CMK (cell line): Measurements from ENCODE around the gene ADGRL2.

ENCODE experiments used
- DNase-seq: peaks from one replicate; pipeline ENCODE4 v3.0.0-alpha.2; 2010; ENCODE audit warnings: low read depth

The ADGRL2 gene

DNA sequence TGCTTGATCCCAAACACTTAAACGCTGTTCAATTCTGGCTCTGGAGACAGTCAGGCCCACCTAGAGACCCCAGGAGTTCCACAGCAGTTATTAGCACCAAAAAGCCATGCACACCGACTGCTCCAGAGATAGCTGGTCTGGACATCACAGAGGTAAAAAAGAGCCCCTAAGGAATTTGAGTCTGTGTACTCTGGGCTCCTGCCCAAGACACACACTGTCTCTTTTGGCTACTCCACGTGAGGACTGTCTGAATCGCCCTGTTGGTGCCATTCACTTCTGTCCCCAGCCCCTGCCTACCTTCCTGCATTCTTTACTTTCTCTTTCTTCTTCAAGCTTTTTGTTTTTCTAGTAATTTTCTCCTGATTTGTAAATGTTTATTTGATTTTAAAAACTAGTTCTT is 197.4 kb downstream of the ADGRL2 start:
- no peak for DNase-seq

- no peak for DNase-seq
Measured at GRCh38 chr1:81999364-81999763, 198.6 kb downstream of the ADGRL2 start.

DNA sequence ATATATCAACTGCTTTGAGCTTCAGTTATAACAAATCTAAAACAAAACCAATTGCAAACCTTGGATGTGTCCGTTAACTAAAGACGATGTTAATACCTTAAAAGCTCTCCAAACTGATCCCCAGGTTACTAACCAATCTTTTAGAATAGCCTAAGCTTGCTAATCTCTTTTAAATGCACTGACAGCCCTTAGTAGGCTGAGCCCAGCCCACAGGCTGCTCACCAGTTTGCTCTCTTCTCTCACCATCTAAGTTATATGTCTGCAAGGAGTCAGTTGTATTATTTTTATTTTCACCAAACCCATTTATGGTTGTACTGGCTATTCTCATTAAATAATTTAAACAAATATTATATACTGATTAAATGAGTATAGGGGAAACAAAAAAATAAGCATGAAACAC is 199.5 kb downstream of the ADGRL2 start:
- DNase-seq, result no peak

GRCh38 chr1:82001345-82001744 is 200.6 kb downstream of the ADGRL2 start:
- no peak for DNase-seq

GRCh38 chr1:82007804-82008203 is 207.1 kb downstream of the ADGRL2 start:
- no peak for DNase-seq

- DNase-seq, result no peak
Measured at GRCh38 chr1:82013702-82014101, 213.0 kb downstream of the ADGRL2 start.

GRCh38 chr1:82015444-82015843 is 214.7 kb downstream of the ADGRL2 start:
- DNase-seq, result no peak

- no peak for DNase-seq
Measured at GRCh38 chr1:82018319-82018718, 217.6 kb downstream of the ADGRL2 start.

- no peak for DNase-seq
Measured at GRCh38 chr1:82019508-82019907, 218.8 kb downstream of the ADGRL2 start.

DNA sequence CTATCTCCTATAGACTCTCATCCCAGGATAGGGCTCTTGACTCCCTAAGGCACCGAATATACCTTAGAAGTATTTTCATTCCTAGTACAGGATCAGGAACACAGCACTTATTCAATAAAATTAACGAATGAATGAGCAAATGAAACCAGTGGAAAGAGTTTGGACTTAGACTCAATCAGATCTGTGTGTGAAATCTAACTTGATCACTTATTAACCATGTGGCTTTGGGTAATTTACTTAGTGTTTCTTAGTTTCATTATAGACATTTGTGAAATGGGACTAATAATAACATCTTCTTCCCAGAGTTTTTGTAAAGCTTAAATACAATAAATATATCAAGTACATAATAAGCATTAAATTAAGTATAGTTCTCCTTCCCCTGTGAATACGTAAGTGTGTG is 230.1 kb downstream of the ADGRL2 start:
- no peak for DNase-seq

DNA sequence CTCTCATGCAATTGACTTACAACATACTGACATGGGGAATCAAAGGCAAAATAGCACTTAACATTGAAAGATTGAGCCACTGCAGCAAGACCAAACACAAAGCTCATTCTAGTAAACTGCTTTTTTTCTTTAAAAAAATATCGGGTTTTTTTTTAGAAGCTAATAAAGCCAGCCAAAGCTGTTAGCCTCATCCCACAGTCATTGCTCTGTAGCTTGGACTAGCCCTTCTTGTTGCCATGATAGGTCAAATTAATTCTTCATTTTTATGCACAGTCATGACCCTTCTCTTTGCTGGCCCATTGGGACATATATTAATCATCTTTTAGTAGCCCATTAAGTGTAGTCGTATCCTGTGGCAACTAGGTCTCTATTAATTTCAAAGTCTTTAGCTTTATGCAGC is 231.3 kb downstream of the ADGRL2 start:
- no peak for DNase-seq

GRCh38 chr1:82034812-82035211 is 234.1 kb downstream of the ADGRL2 start:
- no peak for DNase-seq
